CD4-positive, alpha-beta T cell (primary cell): ENCODE results near the gene MED13. TPM values are rescaled to one million over a fixed set of nuclear protein-coding genes. Genes with fewer than 3 reads are reported as not detected.
"Not testable (repeated sequence)": the region's sequence is repeated elsewhere in the genome, so short reads cannot be mapped to it uniquely, and the experiment has no call there.

Experiments
- ATAC-seq: fragments of 200-7000 bp; cut with Tn5 transposase; one replicate; pipeline ENCODE4 v1.10.0; 2022; ENCODE audit warnings: mild to moderate bottlenecking; ENCODE audit not compliant: poor library complexity
- CTCF ChIA-PET: fragments of 350-600 bp; sonication (Branson Sonifier 250); formaldehyde crosslinking; loops from one replicate; lab custom pipeline; 2021; ENCODE audit warnings: antibody characterized with exemption, inconsistent platforms; lab: Charles Lee
- POLR2A ChIA-PET: fragments of 350-600 bp; sonication (Branson Sonifier 250); formaldehyde crosslinking; loops from one replicate; lab custom pipeline; 2021; ENCODE audit warnings: antibody characterized with exemption, inconsistent platforms; lab: Charles Lee
- DNase-seq, 14 experiments: peaks; one replicate each; pipeline ENCODE4 v3.0.0-alpha.2; 2013 to 2020; ENCODE audit warnings: mixed read lengths in 2 of 14
- H3K27ac ChIP-seq, 2 donors: one replicate each; pipeline versions ENCODE4 v1.5.1 to v1.7.0; 2013; ENCODE audit warnings: low read length in 2 of 2, low read depth in 1 of 2, mild to moderate bottlenecking in 1 of 2
- H3K27me3 ChIP-seq, 2 experiments: 1 replicate in 1 of 2; 2 replicates in 1 of 2; pipeline versions ENCODE4 v1.6.1 to v1.7.0; 2013; ENCODE audit warnings: low read length in 2 of 2, control low read depth in 1 of 2, mild to moderate bottlenecking in 1 of 2, moderate library complexity in 1 of 2; ENCODE audit not compliant: insufficient read depth in 2 of 2, control insufficient read depth in 1 of 2
- H3K36me3 ChIP-seq: one replicate; pipeline ENCODE4 v1.6.1; 2013; ENCODE audit warnings: low read length, control low read depth; ENCODE audit not compliant: insufficient read depth
- H3K4me1 ChIP-seq: one replicate; pipeline ENCODE4 v1.6.1; 2013; ENCODE audit warnings: low read length, control low read depth; ENCODE audit not compliant: insufficient read depth
- H3K4me3 ChIP-seq: one replicate; pipeline ENCODE4 v1.5.1; 2013; ENCODE audit warnings: mild to moderate bottlenecking, low read length, moderate library complexity
- H3K9me3 ChIP-seq, 2 experiments: 1 replicate in 1 of 2; 2 replicates in 1 of 2; pipeline versions ENCODE4 v1.6.1 to v1.7.0; 2013; ENCODE audit warnings: low read length in 2 of 2, mild to moderate bottlenecking in 2 of 2, control low read depth in 1 of 2, moderate library complexity in 1 of 2; ENCODE audit not compliant: control insufficient read depth in 1 of 2, insufficient read depth in 1 of 2
- H3K27ac Mint-ChIP-seq: one replicate; pipeline ENCODE4 v1.8.0; 2020; ENCODE audit warnings: mixed read lengths
- H3K27me3 Mint-ChIP-seq: one replicate; pipeline ENCODE4 v1.8.0; 2021; ENCODE audit warnings: mixed read lengths
- H3K36me3 Mint-ChIP-seq: one replicate; pipeline ENCODE4 v1.8.0; 2021; ENCODE audit warnings: low read depth, mixed read lengths
- H3K4me1 Mint-ChIP-seq: one replicate; pipeline ENCODE4 v1.8.0; 2021; ENCODE audit warnings: low read depth, mixed read lengths
- H3K4me3 Mint-ChIP-seq: one replicate; pipeline ENCODE4 v1.8.0; 2020; ENCODE audit warnings: mild to moderate bottlenecking, mixed read lengths
- H3K9me3 Mint-ChIP-seq: one replicate; pipeline ENCODE4 v1.8.0; 2020; ENCODE audit warnings: mixed read lengths
- intact Hi-C, 2 experiments: fragments of 100-400 bp; cut with DNase I in 1 of 2; cut with micrococcal nuclease in 1 of 2; formaldehyde crosslinking; loops; one replicate each; pipeline versions ENCODE4 v1.15.1 to v1.9.0; 2023 to 2025; cut with DNase I, micrococcal nuclease
- total RNA-seq, 174 experiments: library from RNA in 2 of 174; stranded (reverse) in 2 of 174; gene quantifications; one replicate each; pipeline ENCODE4 v1.2.3 and lab custom pipeline; 2021 to 2026
- TF ChIP-seq, protein P1 (sequence below): fragments of 200-600 bp; IDR thresholded peaks from one replicate; pipeline ENCODE4 v1.8.0; 2022; ENCODE audit warnings: antibody characterized with exemption, mild to moderate bottlenecking

Gene MED13
- total RNA-seq, 2 experiments from 2014 or later: 75.7 to 85.8 TPM

DNA sequence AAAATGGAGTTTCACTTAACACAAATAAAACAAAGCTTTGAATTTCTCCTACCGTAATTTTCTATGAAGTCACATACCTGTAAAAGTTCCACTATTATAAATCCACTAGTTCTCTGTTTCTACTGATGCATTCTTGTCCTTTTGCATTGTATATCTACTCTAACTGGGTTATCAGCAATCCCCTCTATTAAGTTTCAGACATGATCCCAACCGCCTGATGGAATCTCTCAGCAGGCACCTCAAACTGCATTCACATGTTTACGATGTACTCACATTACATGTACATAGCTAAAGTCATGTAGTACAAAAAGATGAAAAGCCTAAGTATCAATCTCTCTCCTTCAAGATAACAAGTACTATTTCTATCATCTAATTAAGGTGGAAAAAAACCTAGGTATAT lies 64.9 kb downstream of the MED13 start:
- peaks cover 17% of the 10 kb centered on the region for H3K36me3 ChIP-seq
- peaks cover 47% of the 10 kb centered on the region for H3K36me3 Mint-ChIP-seq
- H3K4me3 ChIP-seq: no peak overlapping the region
- H3K27me3 ChIP-seq: no peaks in the 10 kb centered on the region
- DNase-seq (no peak), ATAC-seq (no peak)
- no peaks in the 10 kb centered on the region for H3K27me3 Mint-ChIP-seq
- TF ChIP-seq, protein P1, sequence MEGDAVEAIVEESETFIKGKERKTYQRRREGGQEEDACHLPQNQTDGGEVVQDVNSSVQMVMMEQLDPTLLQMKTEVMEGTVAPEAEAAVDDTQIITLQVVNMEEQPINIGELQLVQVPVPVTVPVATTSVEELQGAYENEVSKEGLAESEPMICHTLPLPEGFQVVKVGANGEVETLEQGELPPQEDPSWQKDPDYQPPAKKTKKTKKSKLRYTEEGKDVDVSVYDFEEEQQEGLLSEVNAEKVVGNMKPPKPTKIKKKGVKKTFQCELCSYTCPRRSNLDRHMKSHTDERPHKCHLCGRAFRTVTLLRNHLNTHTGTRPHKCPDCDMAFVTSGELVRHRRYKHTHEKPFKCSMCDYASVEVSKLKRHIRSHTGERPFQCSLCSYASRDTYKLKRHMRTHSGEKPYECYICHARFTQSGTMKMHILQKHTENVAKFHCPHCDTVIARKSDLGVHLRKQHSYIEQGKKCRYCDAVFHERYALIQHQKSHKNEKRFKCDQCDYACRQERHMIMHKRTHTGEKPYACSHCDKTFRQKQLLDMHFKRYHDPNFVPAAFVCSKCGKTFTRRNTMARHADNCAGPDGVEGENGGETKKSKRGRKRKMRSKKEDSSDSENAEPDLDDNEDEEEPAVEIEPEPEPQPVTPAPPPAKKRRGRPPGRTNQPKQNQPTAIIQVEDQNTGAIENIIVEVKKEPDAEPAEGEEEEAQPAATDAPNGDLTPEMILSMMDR: no peak
- ChIA-PET POLR2A (no interaction called here), CTCF (no interaction called here)
- no peaks in the 10 kb centered on the region for H3K9me3 Mint-ChIP-seq
- no peak overlapping the region for H3K27ac ChIP-seq
- peaks cover 3% of the 10 kb centered on the region for H3K4me1 ChIP-seq
- H3K4me1 Mint-ChIP-seq: peaks cover 45% of the 10 kb centered on the region
- H3K4me3 Mint-ChIP-seq: no peak overlapping the region
- H3K9me3 ChIP-seq: no peaks in the 10 kb centered on the region
- intact Hi-C loops: no loop called here
- H3K27ac Mint-ChIP-seq: peak overlapping the region; percentile 16

- H3K27me3 ChIP-seq, POLR2A ChIA-PET, H3K4me1 ChIP-seq, intact Hi-C loops, H3K27me3 Mint-ChIP-seq, H3K9me3 ChIP-seq, H3K4me3 Mint-ChIP-seq, H3K9me3 Mint-ChIP-seq, DNase-seq, ATAC-seq, H3K27ac ChIP-seq, H3K4me3 ChIP-seq: not testable (repeated sequence)
- CTCF ChIA-PET: interaction anchor here (0.6 to 1.5 kb wide), 3 partner anchors 10 to 1595 kb away, joined by 3 to 5 read pairs (median 3); no protein-coding TSS in a partner anchor
- peaks cover 15% of the 10 kb centered on the region for H3K36me3 ChIP-seq
- Mint-ChIP-seq H3K27ac (peak overlapping the region; percentile 22), H3K4me1 (peaks cover 34% of the 10 kb centered on the region), H3K36me3 (peaks cover 44% of the 10 kb centered on the region)
These were observed 66.5 kb downstream of the MED13 start for GRCh38 chr17:61998534-61998933.

DNA sequence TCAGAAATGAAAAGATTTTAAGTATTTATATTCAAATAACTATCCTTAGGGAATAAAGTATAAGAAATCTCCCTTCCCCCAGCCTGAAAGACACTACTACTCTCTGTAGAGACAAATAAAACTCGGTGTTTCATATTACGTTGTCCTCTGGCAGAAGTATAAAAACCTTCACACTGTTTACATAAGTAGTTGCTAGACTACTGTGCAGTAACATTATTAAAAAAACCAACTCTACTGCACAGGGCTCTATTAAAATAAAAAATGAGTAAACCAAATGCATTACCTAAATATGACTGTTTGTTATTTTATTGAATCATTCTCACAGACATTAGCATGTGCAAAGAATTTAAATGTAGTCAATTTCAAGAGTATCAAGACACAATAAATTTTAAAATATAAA lies 67.4 kb downstream of the MED13 start:
- H3K4me1 ChIP-seq: no peaks in the 10 kb centered on the region
- no peak overlapping the region for H3K4me3 Mint-ChIP-seq
- H3K27ac Mint-ChIP-seq: peak overlapping the region; percentile 22
- no peak overlapping the region for H3K4me3 ChIP-seq
- H3K9me3 ChIP-seq: no peaks in the 10 kb centered on the region
- ATAC-seq: no peak
- H3K9me3 Mint-ChIP-seq: no peaks in the 10 kb centered on the region
- H3K27me3 ChIP-seq: no peaks in the 10 kb centered on the region
- CTCF ChIA-PET: interaction anchor here (0.6 to 1.5 kb wide), 3 partner anchors 11 to 1596 kb away, joined by 3 to 5 read pairs (median 3); no protein-coding TSS in a partner anchor
- intact Hi-C loops: loop anchor here in 1 of 2 experiments (1.0 kb wide), 1 partner anchor 12 kb away; no protein-coding TSS in a partner anchor
- TF ChIP-seq, protein P1: no peak
- DNase-seq: no peak
- H3K27ac ChIP-seq: no peak overlapping the region
- H3K36me3 Mint-ChIP-seq: peaks cover 51% of the 10 kb centered on the region
- peaks cover 13% of the 10 kb centered on the region for H3K36me3 ChIP-seq
- POLR2A ChIA-PET: no interaction called here
- H3K4me1 Mint-ChIP-seq: peaks cover 33% of the 10 kb centered on the region
- no peaks in the 10 kb centered on the region for H3K27me3 Mint-ChIP-seq
